Measurements from ENCODE around the gene LZTR1.

GRCh38 chr22:21030621-21031544 lies 48.8 kb downstream of the LZTR1 start:
- TF ChIP-seq EZH2 (IDR thresholded peaks at IDR 0.05; ENCODE audit: borderline replicate concordance, low read depth, low read length, severe bottlenecking) (no peak), POLR2A (IDR thresholded peaks at IDR 0.05; ENCODE audit: low read depth, low read length) (no peak), POLR2AphosphoS5 (IDR thresholded peaks at IDR 0.05; ENCODE audit: insufficient read depth, low read depth, low read length) (no peak), GATA2 (IDR thresholded peaks at IDR 0.05; ENCODE audit: insufficient read depth, insufficient read length, low read depth, low read length) (no peak), MYC (IDR thresholded peaks at IDR 0.05; ENCODE audit: low read depth, low read length) (no peak), FOS (IDR thresholded peaks at IDR 0.05; ENCODE audit: borderline replicate concordance, insufficient read depth, low read length) (no peak)
- TF ChIP-seq, protein P1, sequence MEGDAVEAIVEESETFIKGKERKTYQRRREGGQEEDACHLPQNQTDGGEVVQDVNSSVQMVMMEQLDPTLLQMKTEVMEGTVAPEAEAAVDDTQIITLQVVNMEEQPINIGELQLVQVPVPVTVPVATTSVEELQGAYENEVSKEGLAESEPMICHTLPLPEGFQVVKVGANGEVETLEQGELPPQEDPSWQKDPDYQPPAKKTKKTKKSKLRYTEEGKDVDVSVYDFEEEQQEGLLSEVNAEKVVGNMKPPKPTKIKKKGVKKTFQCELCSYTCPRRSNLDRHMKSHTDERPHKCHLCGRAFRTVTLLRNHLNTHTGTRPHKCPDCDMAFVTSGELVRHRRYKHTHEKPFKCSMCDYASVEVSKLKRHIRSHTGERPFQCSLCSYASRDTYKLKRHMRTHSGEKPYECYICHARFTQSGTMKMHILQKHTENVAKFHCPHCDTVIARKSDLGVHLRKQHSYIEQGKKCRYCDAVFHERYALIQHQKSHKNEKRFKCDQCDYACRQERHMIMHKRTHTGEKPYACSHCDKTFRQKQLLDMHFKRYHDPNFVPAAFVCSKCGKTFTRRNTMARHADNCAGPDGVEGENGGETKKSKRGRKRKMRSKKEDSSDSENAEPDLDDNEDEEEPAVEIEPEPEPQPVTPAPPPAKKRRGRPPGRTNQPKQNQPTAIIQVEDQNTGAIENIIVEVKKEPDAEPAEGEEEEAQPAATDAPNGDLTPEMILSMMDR (IDR thresholded peaks at IDR 0.05; ENCODE audit: extremely low read depth in 1 of 2, insufficient read depth in 1 of 2, low read depth in 1 of 2, low read length in 2 of 2) = no peak
- TF ChIP-seq, protein P2, sequence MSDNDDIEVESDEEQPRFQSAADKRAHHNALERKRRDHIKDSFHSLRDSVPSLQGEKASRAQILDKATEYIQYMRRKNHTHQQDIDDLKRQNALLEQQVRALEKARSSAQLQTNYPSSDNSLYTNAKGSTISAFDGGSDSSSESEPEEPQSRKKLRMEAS (IDR thresholded peaks at IDR 0.05; ENCODE audit: insufficient read depth, insufficient read length) = no peak

Data from endothelial cell of umbilical vein (primary cell).